ENCODE data around the gene ESF1. TPM values are rescaled to one million over a fixed set of nuclear protein-coding genes. Genes with fewer than 3 reads are reported as not detected.

ESF1 gene
- total and polyA plus RNA-seq, 4 donors: 3.5 to 7.3 (median 5.7) TPM

DNA sequence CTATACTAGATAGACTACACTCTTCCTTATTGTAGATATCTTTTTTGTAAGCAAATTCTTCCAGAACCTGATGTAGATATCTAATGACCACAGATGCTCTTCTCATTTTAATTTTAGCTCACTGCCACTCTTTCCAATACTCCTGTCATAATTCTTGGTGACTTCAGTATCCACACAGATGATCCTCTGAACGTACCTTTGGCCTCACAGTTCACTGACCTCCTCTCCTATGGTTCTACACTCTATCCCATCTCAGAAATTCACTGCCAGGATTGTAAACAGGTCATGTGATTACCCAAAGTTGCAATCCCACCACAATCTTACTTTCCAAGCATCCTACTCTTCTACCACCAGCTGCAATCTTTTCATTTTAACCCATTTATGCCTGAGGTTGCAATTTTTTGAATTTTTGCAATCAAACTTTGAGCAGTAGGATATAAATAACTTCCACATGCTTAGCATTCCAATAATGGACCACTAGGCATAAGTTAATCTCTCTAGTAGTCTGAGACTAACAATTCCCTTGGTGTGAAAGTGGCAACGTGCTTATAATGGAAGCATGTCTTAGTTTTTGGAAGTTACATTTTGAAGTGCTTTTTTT, 31.2 kb downstream of the ESF1 start:
- Histone ChIP-seq H3K4me1 (ENCODE audit: control insufficient read depth in 4 of 4, insufficient read depth in 4 of 4, low read length in 3 of 4) (no peaks in the 10 kb centered on the region), H3K27ac (ENCODE audit: low read depth in 1 of 2, low read length in 2 of 2) (no peak overlapping the region), H3K36me3 (ENCODE audit: control insufficient read depth in 4 of 4, insufficient read depth in 3 of 4, low read depth in 1 of 4, low read length in 3 of 4) (peaks cover 0 to 20% (median 11%) of the 10 kb centered on the region in 4 donors), H3K9ac (ENCODE audit: low read depth in 1 of 2, low read length in 2 of 2) (no peak overlapping the region), H3K27me3 (ENCODE audit: control insufficient read depth in 4 of 4, insufficient read depth in 4 of 4, low read length in 3 of 4) (no peaks in the 10 kb centered on the region), H3K9me3 (ENCODE audit: control insufficient read depth in 4 of 4, low read length in 3 of 4) (no peaks in the 10 kb centered on the region), H3K4me3 (ENCODE audit: low read depth in 1 of 3, low read length in 3 of 3) (no peak overlapping the region)
- WGBS: 82% methylated on average over 2 of the region's 2 CpGs
- TF ChIP-seq YY1 (IDR thresholded peaks at IDR 0.05): no peak
- TF ChIP-seq TAF1 (conservative IDR thresholded peaks at IDR 0.05): no peak
- TF ChIP-seq, protein P1, sequence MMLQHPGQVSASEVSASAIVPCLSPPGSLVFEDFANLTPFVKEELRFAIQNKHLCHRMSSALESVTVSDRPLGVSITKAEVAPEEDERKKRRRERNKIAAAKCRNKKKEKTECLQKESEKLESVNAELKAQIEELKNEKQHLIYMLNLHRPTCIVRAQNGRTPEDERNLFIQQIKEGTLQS (IDR thresholded peaks at IDR 0.05): no peak
- TF ChIP-seq MAX (IDR thresholded peaks at IDR 0.05): no peak
- TF ChIP-seq HNF4G (IDR thresholded peaks at IDR 0.05): no peak
- no peak for TF ChIP-seq JUND (IDR thresholded peaks at IDR 0.05)
- TF ChIP-seq, protein P2, sequence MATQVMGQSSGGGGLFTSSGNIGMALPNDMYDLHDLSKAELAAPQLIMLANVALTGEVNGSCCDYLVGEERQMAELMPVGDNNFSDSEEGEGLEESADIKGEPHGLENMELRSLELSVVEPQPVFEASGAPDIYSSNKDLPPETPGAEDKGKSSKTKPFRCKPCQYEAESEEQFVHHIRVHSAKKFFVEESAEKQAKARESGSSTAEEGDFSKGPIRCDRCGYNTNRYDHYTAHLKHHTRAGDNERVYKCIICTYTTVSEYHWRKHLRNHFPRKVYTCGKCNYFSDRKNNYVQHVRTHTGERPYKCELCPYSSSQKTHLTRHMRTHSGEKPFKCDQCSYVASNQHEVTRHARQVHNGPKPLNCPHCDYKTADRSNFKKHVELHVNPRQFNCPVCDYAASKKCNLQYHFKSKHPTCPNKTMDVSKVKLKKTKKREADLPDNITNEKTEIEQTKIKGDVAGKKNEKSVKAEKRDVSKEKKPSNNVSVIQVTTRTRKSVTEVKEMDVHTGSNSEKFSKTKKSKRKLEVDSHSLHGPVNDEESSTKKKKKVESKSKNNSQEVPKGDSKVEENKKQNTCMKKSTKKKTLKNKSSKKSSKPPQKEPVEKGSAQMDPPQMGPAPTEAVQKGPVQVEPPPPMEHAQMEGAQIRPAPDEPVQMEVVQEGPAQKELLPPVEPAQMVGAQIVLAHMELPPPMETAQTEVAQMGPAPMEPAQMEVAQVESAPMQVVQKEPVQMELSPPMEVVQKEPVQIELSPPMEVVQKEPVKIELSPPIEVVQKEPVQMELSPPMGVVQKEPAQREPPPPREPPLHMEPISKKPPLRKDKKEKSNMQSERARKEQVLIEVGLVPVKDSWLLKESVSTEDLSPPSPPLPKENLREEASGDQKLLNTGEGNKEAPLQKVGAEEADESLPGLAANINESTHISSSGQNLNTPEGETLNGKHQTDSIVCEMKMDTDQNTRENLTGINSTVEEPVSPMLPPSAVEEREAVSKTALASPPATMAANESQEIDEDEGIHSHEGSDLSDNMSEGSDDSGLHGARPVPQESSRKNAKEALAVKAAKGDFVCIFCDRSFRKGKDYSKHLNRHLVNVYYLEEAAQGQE (IDR thresholded peaks at IDR 0.05): no peak
- no peak for TF ChIP-seq GABPA (IDR thresholded peaks at IDR 0.05 in 1 of 2, conservative IDR thresholded peaks at IDR 0.05 in 1 of 2)
- TF ChIP-seq RAD21 (IDR thresholded peaks at IDR 0.05): no peak
- TF ChIP-seq EGR1 (IDR thresholded peaks at IDR 0.05; ENCODE audit: low read depth in 2 of 2): no peak
- TF ChIP-seq NR2F2 (IDR thresholded peaks at IDR 0.05): no peak
- no peak for TF ChIP-seq FOXA2 (IDR thresholded peaks at IDR 0.05)
- TF ChIP-seq FOXA1 (IDR thresholded peaks at IDR 0.05): no peak
- DNase-seq (ENCODE audit: low spot score): no peak

GRCh38 chr20:13749811-13750210, 34.9 kb downstream of the ESF1 start:
- H3K9ac ChIP-seq (ENCODE audit: low read depth in 1 of 2, low read length in 2 of 2): no peak overlapping the region

More at GRCh38 chr20:13749811-13750210, 34.9 kb downstream of the ESF1 start:
- Histone ChIP-seq H3K27me3 (ENCODE audit: control insufficient read depth in 4 of 4, insufficient read depth in 4 of 4, low read length in 3 of 4) (no peaks in the 10 kb centered on the region), H3K4me1 (ENCODE audit: control insufficient read depth in 4 of 4, insufficient read depth in 4 of 4, low read length in 3 of 4) (no peaks in the 10 kb centered on the region), H3K9me3 (ENCODE audit: control insufficient read depth in 4 of 4, low read length in 3 of 4) (no peaks in the 10 kb centered on the region), H3K36me3 (ENCODE audit: control insufficient read depth in 4 of 4, insufficient read depth in 3 of 4, low read depth in 1 of 4, low read length in 3 of 4) (peaks cover 0 to 9% (median 5%) of the 10 kb centered on the region in 4 donors), H3K27ac (ENCODE audit: low read depth in 1 of 2, low read length in 2 of 2) (no peak overlapping the region), H3K4me3 (ENCODE audit: low read depth in 1 of 3, low read length in 3 of 3) (no peak overlapping the region)
- DNase-seq (ENCODE audit: low spot score): no peak
- TF ChIP-seq, protein P2 (IDR thresholded peaks at IDR 0.05): no peak
- no peak for TF ChIP-seq NR2F2 (IDR thresholded peaks at IDR 0.05)
- WGBS: 97% methylated on average over 3 of the region's 3 CpGs

Measured in liver (tissue), 9 donors.